ENCODE results near the gene ZC3H7B. TPM values are rescaled to one million over a fixed set of nuclear protein-coding genes. Genes with fewer than 3 reads are reported as not detected.
A peak's percentile ranks its signal among the peaks of the same experiment; 100 is the strongest.

Gene ZC3H7B
- total and polyA plus RNA-seq, 4 donors = 31.5 to 55.8 (median 34.3) TPM

DNA sequence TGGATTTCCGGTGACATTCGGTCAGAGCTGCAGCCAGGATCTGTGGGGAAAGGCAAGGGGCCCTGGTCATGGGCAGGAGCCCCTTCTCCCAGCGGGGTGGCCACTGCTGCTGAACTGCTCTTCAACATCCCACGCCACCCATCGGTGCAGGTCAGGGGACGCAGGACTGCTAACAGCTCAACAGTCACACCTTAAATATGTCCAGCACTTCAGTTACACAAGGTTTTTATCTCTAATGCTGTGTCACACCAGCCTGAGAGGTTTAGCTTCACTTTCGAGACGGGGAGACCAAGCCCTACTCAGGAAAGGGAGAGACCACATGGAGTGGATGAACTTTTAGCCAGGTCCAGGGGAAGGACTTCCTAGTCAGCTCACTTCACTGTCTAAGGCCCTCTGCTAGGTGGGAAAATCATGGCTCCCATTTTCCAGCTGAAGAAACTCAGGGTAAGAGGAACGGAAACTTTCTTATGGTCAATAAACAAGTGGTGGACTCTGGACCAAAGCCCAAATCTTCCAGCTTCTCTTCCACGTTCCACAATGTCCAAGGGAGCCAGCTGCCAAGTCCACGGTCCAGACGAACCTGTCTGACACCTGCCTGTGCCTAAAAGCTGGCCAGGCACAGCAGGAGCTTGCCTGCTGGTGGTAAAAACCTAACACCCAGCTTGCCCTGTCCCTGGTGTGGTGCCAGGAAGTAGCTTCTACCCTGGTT, 39.6 kb upstream of the ZC3H7B start:
- ATAC-seq (ENCODE audit: insufficient read depth, low FRiP score) (no peak), DNase-seq (no peak)
- Histone ChIP-seq H3K27ac (ENCODE audit: low read depth in 1 of 2, low read length in 1 of 2) (peak overlapping the region in 1 of 2 donors; percentile 82), H3K36me3 (ENCODE audit: control insufficient read depth in 4 of 4, insufficient read depth in 4 of 4, low read length in 4 of 4) (peaks cover 4 to 74% (median 38%) of the 10 kb centered on the region in 4 donors), H3K4me3 (no peak overlapping the region), H3K9me3 (ENCODE audit: control insufficient read depth in 4 of 4, insufficient read depth in 3 of 4, low read length in 3 of 4) (no peaks in the 10 kb centered on the region), H3K9ac (ENCODE audit: insufficient read depth in 1 of 2, low read length in 2 of 2) (no peak overlapping the region), H3K27me3 (ENCODE audit: control insufficient read depth in 3 of 3, insufficient read depth in 3 of 3, low read length in 2 of 3) (no peaks in the 10 kb centered on the region), H3K4me1 (ENCODE audit: control insufficient read depth in 5 of 5, insufficient read depth in 5 of 5, low read length in 5 of 5) (no peaks in the 10 kb centered on the region)
- TF ChIP-seq, protein P1, sequence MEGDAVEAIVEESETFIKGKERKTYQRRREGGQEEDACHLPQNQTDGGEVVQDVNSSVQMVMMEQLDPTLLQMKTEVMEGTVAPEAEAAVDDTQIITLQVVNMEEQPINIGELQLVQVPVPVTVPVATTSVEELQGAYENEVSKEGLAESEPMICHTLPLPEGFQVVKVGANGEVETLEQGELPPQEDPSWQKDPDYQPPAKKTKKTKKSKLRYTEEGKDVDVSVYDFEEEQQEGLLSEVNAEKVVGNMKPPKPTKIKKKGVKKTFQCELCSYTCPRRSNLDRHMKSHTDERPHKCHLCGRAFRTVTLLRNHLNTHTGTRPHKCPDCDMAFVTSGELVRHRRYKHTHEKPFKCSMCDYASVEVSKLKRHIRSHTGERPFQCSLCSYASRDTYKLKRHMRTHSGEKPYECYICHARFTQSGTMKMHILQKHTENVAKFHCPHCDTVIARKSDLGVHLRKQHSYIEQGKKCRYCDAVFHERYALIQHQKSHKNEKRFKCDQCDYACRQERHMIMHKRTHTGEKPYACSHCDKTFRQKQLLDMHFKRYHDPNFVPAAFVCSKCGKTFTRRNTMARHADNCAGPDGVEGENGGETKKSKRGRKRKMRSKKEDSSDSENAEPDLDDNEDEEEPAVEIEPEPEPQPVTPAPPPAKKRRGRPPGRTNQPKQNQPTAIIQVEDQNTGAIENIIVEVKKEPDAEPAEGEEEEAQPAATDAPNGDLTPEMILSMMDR (IDR thresholded peaks at IDR 0.05; ENCODE audit: control extremely low read depth, extremely low read depth) = no peak
- WGBS, 2 donors = 81 to 88% methylated on average over 12 of the region's 12 CpGs

DNA sequence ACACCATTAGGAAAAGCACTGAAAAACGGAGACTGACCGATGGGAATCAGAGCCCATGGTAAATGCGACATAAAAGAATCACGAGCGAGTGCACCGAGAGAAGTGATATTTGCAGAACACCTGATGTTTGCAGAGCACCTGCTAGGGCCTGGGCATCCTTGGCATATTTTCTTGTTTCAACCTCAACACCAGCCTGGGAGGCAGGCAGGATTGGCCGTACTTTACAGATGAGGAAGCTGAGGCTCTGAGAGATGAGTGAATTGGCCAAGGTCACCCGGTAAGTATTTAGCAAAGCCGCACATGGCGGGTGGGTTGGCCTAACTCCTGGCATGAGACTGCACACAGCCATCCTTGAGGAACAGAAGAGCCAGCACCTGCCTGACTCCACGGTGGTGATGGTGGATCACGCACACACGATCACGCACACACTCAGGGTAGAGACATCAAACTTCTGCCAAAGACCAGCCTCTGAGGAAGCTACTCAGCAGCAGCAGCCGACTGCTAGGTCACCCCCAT, 39.0 kb upstream of the ZC3H7B start:
- Histone ChIP-seq H3K4me1 (ENCODE audit: control insufficient read depth in 5 of 5, insufficient read depth in 5 of 5, low read length in 5 of 5) (no peaks in the 10 kb centered on the region), H3K27me3 (ENCODE audit: control insufficient read depth in 3 of 3, insufficient read depth in 3 of 3, low read length in 2 of 3) (no peaks in the 10 kb centered on the region), H3K27ac (ENCODE audit: low read depth in 1 of 2, low read length in 1 of 2) (peak overlapping the region in 1 of 2 donors; percentile 82), H3K36me3 (ENCODE audit: control insufficient read depth in 4 of 4, insufficient read depth in 4 of 4, low read length in 4 of 4) (peaks cover 4 to 71% (median 37%) of the 10 kb centered on the region in 4 donors), H3K4me3 (no peak overlapping the region), H3K9ac (ENCODE audit: insufficient read depth in 1 of 2, low read length in 2 of 2) (no peak overlapping the region), H3K9me3 (ENCODE audit: control insufficient read depth in 4 of 4, insufficient read depth in 3 of 4, low read length in 3 of 4) (no peaks in the 10 kb centered on the region)
- TF ChIP-seq, protein P1 (IDR thresholded peaks at IDR 0.05; ENCODE audit: control extremely low read depth, extremely low read depth) = no peak
- no peak for DNase-seq
- no peak for ATAC-seq (ENCODE audit: insufficient read depth, low FRiP score)
- 94 to 95% methylated on average over 15 of the region's 15 CpGs for WGBS, 2 donors

DNA sequence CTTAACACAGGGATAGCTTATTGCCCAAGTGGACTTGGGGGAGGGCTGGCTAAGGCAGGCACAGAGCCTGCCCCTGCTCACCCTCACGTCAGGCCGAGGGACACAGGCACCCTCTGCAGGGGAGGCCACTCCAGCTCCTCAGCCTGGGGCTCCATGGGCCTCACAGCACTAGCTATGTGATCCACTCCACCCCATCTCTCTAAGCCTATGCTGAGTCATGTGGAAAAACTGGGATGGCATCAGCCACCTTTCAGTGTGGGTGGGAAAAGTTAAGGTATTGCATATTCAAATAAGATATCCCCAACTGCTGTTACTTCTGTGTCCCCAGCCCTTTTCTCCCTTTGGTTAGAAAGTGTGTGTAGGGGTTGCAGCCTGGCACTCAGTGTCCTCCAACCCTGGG, 37.6 kb upstream of the ZC3H7B start:
- DNase-seq = no peak
- Histone ChIP-seq H3K27me3 (ENCODE audit: control insufficient read depth in 3 of 3, insufficient read depth in 3 of 3, low read length in 2 of 3) (no peaks in the 10 kb centered on the region), H3K27ac (ENCODE audit: low read depth in 1 of 2, low read length in 1 of 2) (no peak overlapping the region), H3K4me3 (no peak overlapping the region), H3K4me1 (ENCODE audit: control insufficient read depth in 5 of 5, insufficient read depth in 5 of 5, low read length in 5 of 5) (no peaks in the 10 kb centered on the region), H3K9ac (ENCODE audit: insufficient read depth in 1 of 2, low read length in 2 of 2) (no peak overlapping the region), H3K36me3 (ENCODE audit: control insufficient read depth in 4 of 4, insufficient read depth in 4 of 4, low read length in 4 of 4) (peaks cover 11 to 71% (median 38%) of the 10 kb centered on the region in 4 donors), H3K9me3 (ENCODE audit: control insufficient read depth in 4 of 4, insufficient read depth in 3 of 4, low read length in 3 of 4) (no peaks in the 10 kb centered on the region)
- no peak for ATAC-seq (ENCODE audit: insufficient read depth, low FRiP score)
- 75 to 96% methylated on average over 2 of the region's 2 CpGs for WGBS, 2 donors
- TF ChIP-seq, protein P1 (IDR thresholded peaks at IDR 0.05; ENCODE audit: control extremely low read depth, extremely low read depth) = no peak

Data from lung (tissue), 12 donors.